ENCODE data around the gene PSAPL1. TPM values are rescaled to one million over a fixed set of nuclear protein-coding genes. Genes with fewer than 3 reads are reported as not detected.

PSAPL1 gene
- total and polyA plus RNA-seq, 2 of the 8 experiments (the other 6 are each of a cell fraction or from before 2014, with no cell fraction given) = 0.03 TPM; not detected in 1

- TF ChIP-seq ATF2 (IDR thresholded peaks at IDR 0.05; ENCODE audit: low read length) (no peak), BCL11A (IDR thresholded peaks at IDR 0.05; ENCODE audit: low read depth in 2 of 2, low read length in 2 of 2) (no peak), RNF2 (IDR thresholded peaks at IDR 0.05; ENCODE audit: borderline replicate concordance, low read depth, low read length, missing control alignments, poor library complexity, severe bottlenecking) (no peak)
These were observed 31.5 kb upstream of the PSAPL1 start (continued) for GRCh38 chr4:7466215-7466614.

Data from H1 (cell line).